Suprapubic skin (tissue), 3 donors: ENCODE results near the gene AKAP3.

ENCODE experiments used
- POLR2AphosphoS5 ChIP-seq, 3 donors: sonication (generic); formaldehyde crosslinking; IDR thresholded peaks; one replicate each; pipeline ENCODE4 v1.6.1; 2017; ENCODE audit warnings: antibody characterized with exemption in 3 of 3
- TF ChIP-seq, protein P1 (sequence below), 2 donors: fragments of 200-600 bp in 1 of 2; fragments of 450-650 bp in 1 of 2; sonication (generic) in 1 of 2; IDR thresholded peaks; one replicate each; pipeline ENCODE4 v1.5.1; 2016 to 2019; ENCODE audit warnings: antibody characterized with exemption in 2 of 2, mild to moderate bottlenecking in 1 of 2, moderate library complexity in 1 of 2

- TF ChIP-seq POLR2AphosphoS5 (IDR thresholded peaks at IDR 0.05): no peak
- TF ChIP-seq, protein P1, sequence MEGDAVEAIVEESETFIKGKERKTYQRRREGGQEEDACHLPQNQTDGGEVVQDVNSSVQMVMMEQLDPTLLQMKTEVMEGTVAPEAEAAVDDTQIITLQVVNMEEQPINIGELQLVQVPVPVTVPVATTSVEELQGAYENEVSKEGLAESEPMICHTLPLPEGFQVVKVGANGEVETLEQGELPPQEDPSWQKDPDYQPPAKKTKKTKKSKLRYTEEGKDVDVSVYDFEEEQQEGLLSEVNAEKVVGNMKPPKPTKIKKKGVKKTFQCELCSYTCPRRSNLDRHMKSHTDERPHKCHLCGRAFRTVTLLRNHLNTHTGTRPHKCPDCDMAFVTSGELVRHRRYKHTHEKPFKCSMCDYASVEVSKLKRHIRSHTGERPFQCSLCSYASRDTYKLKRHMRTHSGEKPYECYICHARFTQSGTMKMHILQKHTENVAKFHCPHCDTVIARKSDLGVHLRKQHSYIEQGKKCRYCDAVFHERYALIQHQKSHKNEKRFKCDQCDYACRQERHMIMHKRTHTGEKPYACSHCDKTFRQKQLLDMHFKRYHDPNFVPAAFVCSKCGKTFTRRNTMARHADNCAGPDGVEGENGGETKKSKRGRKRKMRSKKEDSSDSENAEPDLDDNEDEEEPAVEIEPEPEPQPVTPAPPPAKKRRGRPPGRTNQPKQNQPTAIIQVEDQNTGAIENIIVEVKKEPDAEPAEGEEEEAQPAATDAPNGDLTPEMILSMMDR (IDR thresholded peaks at IDR 0.05): no peak
These were observed 64.6 kb downstream of the AKAP3 start for GRCh38 chr12:4584281-4584680.
